ENCODE measurements around the gene RDH11.

GRCh38 chr14:67650694-67651093 lies 44.9 kb downstream of the RDH11 start:
- TF ChIP-seq CTCF (IDR thresholded peaks at IDR 0.05) (no peak), FOSL2 (IDR thresholded peaks at IDR 0.05; ENCODE audit: borderline replicate concordance, low read depth) (no peak), YY1 (IDR thresholded peaks at IDR 0.05; ENCODE audit: low read depth) (no peak), RAD21 (IDR thresholded peaks at IDR 0.05; ENCODE audit: low read length) (no peak)

Measured in SK-N-SH (cell line).